OCI-LY3 (cell line): ENCODE measurements around the gene LMCD1.

ENCODE experiments used
- H2AFZ ChIP-seq: fragments of 200-600, 300-600 bp; shearing (Covaris generic); 2 replicates; pipeline ENCODE4 v1.6.0; 2014; ENCODE audit warnings: antibody characterized with exemption, low read depth, low read length
- H3K27ac ChIP-seq: fragments of 200-600, 300-600 bp; sonication (generic); 2 replicates; pipeline ENCODE4 v1.5.1; 2014; ENCODE audit warnings: mild to moderate bottlenecking, low read length, moderate library complexity, mixed read lengths
- H3K27me3 ChIP-seq: fragments of 200-600, 300-600 bp; sonication (generic); 2 replicates; pipeline ENCODE4 v1.6.1; 2014; ENCODE audit warnings: low read depth, low read length, mixed read lengths
- H3K36me3 ChIP-seq: fragments of 200-600, 300-600 bp; sonication (generic); replicated peaks from 2 replicates; pipeline ENCODE3; 2014; ENCODE audit warnings: low read depth, low read length, mixed read lengths
- H3K4me1 ChIP-seq: fragments of 300-600, 200-600 bp; sonication (generic); 2 replicates; pipeline ENCODE4 v1.6.1; 2014; ENCODE audit warnings: low read length, mixed read lengths
- H3K4me2 ChIP-seq: fragments of 200-600, 300-600 bp; sonication (generic); 2 replicates; pipeline ENCODE4 v1.6.1; 2014; ENCODE audit warnings: low read length, mixed read lengths
- H3K4me3 ChIP-seq: fragments of 300-600, 200-600 bp; sonication (generic); 2 replicates; pipeline ENCODE4 v1.5.1; 2014; ENCODE audit warnings: antibody characterized with exemption, mild to moderate bottlenecking, low read length, moderate library complexity
- H3K79me2 ChIP-seq: fragments of 300-600, 200-600 bp; shearing (Covaris generic); 2 replicates; pipeline ENCODE4 v1.6.1; 2014; ENCODE audit warnings: mild to moderate bottlenecking, low read length, mixed read lengths
- H3K9ac ChIP-seq: fragments of 300-600, 200-600 bp; shearing (Covaris generic); 2 replicates; pipeline ENCODE4 v1.6.0; 2014; ENCODE audit warnings: mild to moderate bottlenecking, low read length, moderate library complexity
- H3K9me3 ChIP-seq: fragments of 200-600, 300-600 bp; shearing (Covaris generic); 2 replicates; pipeline ENCODE4 v1.6.1; 2014; ENCODE audit warnings: low read length, mixed read lengths; ENCODE audit not compliant: insufficient read depth
- H4K20me1 ChIP-seq: fragments of 200-600, 300-600 bp; sonication (generic); 2 replicates; pipeline ENCODE4 v1.6.1; 2016; ENCODE audit warnings: low read length, mixed read lengths; ENCODE audit not compliant: insufficient read depth
- EZH2phosphoT487 ChIP-seq: fragments of 200-600 bp; shearing (Covaris generic); IDR thresholded peaks from 2 replicates; pipeline ENCODE4 v1.6.1; 2018; ENCODE audit warnings: antibody characterized with exemption, mixed run types, low read depth
- TF ChIP-seq, protein P1 (sequence below): fragments of 200-600, 300-600 bp; sonication (generic); IDR thresholded peaks from 2 replicates; pipeline ENCODE4 v1.5.1; 2014; ENCODE audit warnings: antibody characterized with exemption, low read length, low read depth

The LMCD1 gene

DNA sequence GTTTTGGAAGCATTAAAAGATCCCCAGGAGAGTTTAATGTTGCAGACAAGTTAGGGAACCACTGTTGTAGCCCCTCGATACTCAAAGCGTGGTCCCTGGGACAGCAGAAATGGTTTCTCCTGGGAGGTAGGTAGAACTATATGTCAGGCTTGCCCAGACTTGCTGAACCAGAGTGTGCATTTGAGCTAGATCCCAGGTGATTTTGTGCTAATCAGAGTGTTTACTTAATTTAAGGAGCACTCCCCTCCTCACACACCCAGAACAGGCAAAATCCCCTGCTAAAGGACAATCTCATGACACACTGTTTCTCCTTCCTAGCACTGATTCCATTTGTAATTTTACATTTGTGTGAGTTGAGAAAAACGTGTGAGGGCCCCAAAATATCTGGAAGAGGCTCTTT is 24.3 kb downstream of the LMCD1 start:
- peaks cover 40% of the 10 kb centered on the region for H3K4me1 ChIP-seq
- no peaks in the 10 kb centered on the region for H3K36me3 ChIP-seq
- no peak overlapping the region for H3K27ac ChIP-seq
- H3K27me3 ChIP-seq = peaks cover 20% of the 10 kb centered on the region
- no peak overlapping the region for H3K4me3 ChIP-seq
- H3K9me3 ChIP-seq = no peaks in the 10 kb centered on the region
- H3K9ac ChIP-seq = no peak overlapping the region
- H2AFZ ChIP-seq = no peak overlapping the region
- H4K20me1 ChIP-seq = no peaks in the 10 kb centered on the region
- TF ChIP-seq, protein P1, sequence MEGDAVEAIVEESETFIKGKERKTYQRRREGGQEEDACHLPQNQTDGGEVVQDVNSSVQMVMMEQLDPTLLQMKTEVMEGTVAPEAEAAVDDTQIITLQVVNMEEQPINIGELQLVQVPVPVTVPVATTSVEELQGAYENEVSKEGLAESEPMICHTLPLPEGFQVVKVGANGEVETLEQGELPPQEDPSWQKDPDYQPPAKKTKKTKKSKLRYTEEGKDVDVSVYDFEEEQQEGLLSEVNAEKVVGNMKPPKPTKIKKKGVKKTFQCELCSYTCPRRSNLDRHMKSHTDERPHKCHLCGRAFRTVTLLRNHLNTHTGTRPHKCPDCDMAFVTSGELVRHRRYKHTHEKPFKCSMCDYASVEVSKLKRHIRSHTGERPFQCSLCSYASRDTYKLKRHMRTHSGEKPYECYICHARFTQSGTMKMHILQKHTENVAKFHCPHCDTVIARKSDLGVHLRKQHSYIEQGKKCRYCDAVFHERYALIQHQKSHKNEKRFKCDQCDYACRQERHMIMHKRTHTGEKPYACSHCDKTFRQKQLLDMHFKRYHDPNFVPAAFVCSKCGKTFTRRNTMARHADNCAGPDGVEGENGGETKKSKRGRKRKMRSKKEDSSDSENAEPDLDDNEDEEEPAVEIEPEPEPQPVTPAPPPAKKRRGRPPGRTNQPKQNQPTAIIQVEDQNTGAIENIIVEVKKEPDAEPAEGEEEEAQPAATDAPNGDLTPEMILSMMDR = no peak
- no peak for TF ChIP-seq EZH2phosphoT487
- no peaks in the 10 kb centered on the region for H3K79me2 ChIP-seq
- no peak overlapping the region for H3K4me2 ChIP-seq

DNA sequence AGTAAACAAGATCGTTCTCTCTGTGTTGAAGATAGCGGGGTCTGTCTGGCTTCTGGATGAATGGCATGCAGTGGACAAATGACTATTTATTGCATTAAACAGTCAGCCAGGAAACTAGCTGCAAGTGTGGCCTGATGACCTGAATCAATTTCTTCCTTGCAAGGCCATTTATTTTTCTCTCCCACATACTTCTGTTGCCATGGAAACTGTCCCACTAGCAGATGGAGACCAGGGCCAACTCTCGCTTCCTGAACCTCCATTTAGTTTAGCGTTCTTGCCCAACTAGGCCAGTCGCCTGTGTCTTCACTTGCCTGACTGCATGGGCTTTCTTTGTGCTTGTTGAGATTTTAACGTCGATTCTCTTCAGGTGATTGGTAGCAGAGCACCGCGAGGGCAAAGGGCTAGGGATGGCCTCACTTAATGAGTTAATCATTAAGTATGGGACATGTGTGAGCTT is 27.6 kb downstream of the LMCD1 start:
- Histone ChIP-seq H3K4me2 (no peak overlapping the region), H3K9ac (no peak overlapping the region), H3K27me3 (peaks cover 22% of the 10 kb centered on the region; the same call in 1 of the 2 replicates), H3K9me3 (no peaks in the 10 kb centered on the region), H3K79me2 (no peaks in the 10 kb centered on the region), H4K20me1 (no peaks in the 10 kb centered on the region), H3K27ac (no peak overlapping the region), H2AFZ (no peak overlapping the region), H3K36me3 (no peaks in the 10 kb centered on the region), H3K4me1 (peaks cover 34% of the 10 kb centered on the region), H3K4me3 (no peak overlapping the region)
- TF ChIP-seq, protein P1 = no peak
- no peak for TF ChIP-seq EZH2phosphoT487

DNA sequence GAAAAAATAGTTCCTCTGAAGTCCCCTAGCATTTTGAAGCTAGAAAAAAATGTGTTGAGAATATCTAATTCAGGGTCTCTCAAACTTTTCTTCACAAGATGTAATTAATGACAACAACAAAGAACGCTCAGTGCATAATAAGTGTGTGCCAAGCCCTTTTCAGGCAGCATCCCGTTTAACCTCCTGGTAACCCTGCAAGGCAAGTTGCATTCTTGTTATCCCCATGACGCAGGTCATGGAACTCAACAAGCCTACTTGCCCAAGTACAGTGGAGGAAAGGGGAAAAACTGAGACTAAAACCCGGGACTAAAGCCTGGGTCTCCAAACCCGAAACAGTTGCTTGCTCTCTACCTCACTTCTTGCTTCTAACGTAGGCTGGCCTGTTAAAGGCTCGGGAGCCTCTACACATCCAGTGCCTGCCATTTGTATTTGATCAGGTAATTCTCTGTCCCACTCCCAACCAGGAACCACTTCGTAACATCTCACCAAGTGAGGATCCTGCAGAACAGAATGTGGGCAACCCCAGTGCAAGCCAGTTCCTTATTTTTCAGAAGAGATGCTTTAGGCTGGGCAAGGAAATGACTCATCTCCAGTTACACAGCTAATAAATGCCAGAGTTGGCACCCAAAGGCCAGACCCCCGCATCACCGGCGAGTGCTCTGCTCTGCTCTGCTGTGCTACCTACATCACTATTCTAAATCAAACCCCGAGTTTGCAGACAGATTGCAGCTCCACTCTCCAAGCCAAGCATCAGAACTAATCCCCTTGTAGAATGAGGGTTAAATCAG is 28.3 kb downstream of the LMCD1 start:
- Histone ChIP-seq H3K36me3 (no peaks in the 10 kb centered on the region), H3K27ac (no peak overlapping the region), H4K20me1 (no peaks in the 10 kb centered on the region), H3K4me2 (no peak overlapping the region), H3K4me3 (no peak overlapping the region), H3K9me3 (no peaks in the 10 kb centered on the region), H3K4me1 (peaks cover 26% of the 10 kb centered on the region), H3K27me3 (peaks cover 24% of the 10 kb centered on the region; the same call in 1 of the 2 replicates), H3K79me2 (no peaks in the 10 kb centered on the region), H3K9ac (no peak overlapping the region), H2AFZ (no peak overlapping the region)
- TF ChIP-seq, protein P1 = no peak
- TF ChIP-seq EZH2phosphoT487 = no peak

DNA sequence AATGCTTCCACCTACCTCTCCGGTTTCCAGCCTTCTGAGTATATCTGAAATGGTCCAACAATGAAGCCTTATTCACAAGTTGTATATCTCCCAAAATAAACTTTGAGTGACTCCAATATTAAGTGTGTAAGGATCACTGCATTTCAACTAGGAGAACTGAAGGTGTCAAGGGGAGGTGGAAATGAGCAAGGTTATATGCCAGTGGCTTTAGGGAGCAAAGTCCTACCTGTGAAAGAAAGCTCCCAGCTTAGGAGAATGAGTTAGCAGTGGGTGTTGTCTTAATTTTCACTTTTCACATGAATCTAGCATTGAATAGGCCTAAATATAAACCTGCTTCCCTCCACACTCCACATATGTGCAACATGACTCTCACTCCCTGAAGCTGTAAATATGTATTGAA is 29.0 kb downstream of the LMCD1 start:
- H3K9ac ChIP-seq = no peak overlapping the region
- H3K4me3 ChIP-seq = no peak overlapping the region
- H2AFZ ChIP-seq = no peak overlapping the region
- no peaks in the 10 kb centered on the region for H3K36me3 ChIP-seq
- TF ChIP-seq EZH2phosphoT487 = no peak
- TF ChIP-seq, protein P1 = no peak
- no peak overlapping the region for H3K27ac ChIP-seq
- no peak overlapping the region for H3K4me2 ChIP-seq
- H3K9me3 ChIP-seq = no peaks in the 10 kb centered on the region
- peaks cover 24% of the 10 kb centered on the region; the same call in 1 of the 2 replicates for H3K27me3 ChIP-seq
- peaks cover 20% of the 10 kb centered on the region for H3K4me1 ChIP-seq
- H3K79me2 ChIP-seq = no peaks in the 10 kb centered on the region
- H4K20me1 ChIP-seq = no peaks in the 10 kb centered on the region
